Natural killer cell treated with Interleukin-12 subunit alpha and Interleukin-12 subunit beta and Interleukin-15 and Interleukin-18, amount 100 ng/mL, for 72 hours (primary cell): ENCODE results near the gene METTL16. TPM values are rescaled to one million over a fixed set of nuclear protein-coding genes. Genes with fewer than 3 reads are reported as not detected.

Experiments used
- total RNA-seq, 2 donors: library from RNA; stranded (reverse); gene quantifications; one replicate each; pipeline ENCODE4 v1.2.3, GENCODE V29; 2022

The METTL16 gene
- total RNA-seq, 2 donors from 2014 or later, result 29.7 to 53.8 TPM

Other genes starting within 250 kb of the METTL16 start
- gene SMG6, start 208.1 kb downstream of the METTL16 start, total RNA-seq, result 10 to 100 TPM; 33.6 to 74.7 TPM
- gene SRR, start 207.9 kb downstream of the METTL16 start, total RNA-seq, result 10 to 100 TPM; 19.8 to 21.3 TPM
- gene TSR1, start 175.4 kb downstream of the METTL16 start, total RNA-seq, result 10 to 100 TPM; 47.5 to 95.6 TPM
- gene SGSM2, start 174.4 kb downstream of the METTL16 start, total RNA-seq, result 10 to 100 TPM; 16.6 to 54.8 TPM
- gene MNT, start 110.8 kb downstream of the METTL16 start, total RNA-seq, result 10 to 100 TPM; 20.3 to 36.9 TPM
- gene PAFAH1B1, start 81.8 kb upstream of the METTL16 start, total RNA-seq, result 100 to 1,000 TPM; 192 to 217 TPM
- gene CLUH, start 199.9 kb upstream of the METTL16 start, total RNA-seq, result 100 to 1,000 TPM in 1 of 2 donors, 10 to 100 TPM in 1; 65.7 to 195 TPM
- not detected for gene CCDC92B, start 237.8 kb upstream of the METTL16 start, total RNA-seq